ENCODE results near the gene TEKT5.

Gene TEKT5

DNA sequence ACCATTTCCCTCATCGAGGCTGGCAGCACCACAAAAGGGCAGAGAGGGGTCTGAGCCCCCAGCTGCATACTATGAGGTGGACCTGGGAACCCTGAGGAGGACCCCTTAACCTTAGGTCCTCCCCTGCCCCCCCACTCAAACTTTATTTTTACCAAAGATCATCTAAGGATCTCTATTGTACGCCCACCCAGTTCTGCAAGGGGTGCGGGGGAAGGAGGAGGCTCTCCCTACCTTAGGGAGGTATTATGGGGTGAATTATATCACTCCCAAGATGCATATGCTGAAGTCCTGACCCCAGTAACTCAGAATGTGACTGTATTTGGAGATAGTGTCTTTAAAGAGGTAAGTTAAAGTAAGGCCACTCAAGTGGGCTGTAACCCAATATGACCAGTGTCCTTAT is 87.6 kb downstream of the TEKT5 start:
- no peak for DNase-seq

DNA sequence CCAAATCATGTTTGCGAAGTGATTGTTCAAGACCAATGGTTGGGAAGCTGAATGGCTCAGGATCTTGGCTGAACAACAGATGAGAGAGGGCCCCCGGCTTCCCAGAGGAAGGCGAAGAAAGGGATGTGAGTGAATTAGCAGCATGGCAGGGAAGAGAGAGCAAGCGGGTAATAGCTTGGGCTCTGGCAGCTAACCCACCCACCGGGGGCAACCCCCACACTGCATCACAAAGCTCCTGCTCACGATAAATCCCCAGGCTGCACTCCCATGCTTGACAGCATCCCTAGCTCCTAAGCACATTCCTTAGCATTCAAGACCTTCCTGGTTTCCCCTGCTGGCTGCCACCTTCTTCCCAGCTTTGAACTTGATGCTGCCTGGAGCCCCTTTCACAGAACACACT is 88.1 kb downstream of the TEKT5 start:
- no peak for DNase-seq

DNA sequence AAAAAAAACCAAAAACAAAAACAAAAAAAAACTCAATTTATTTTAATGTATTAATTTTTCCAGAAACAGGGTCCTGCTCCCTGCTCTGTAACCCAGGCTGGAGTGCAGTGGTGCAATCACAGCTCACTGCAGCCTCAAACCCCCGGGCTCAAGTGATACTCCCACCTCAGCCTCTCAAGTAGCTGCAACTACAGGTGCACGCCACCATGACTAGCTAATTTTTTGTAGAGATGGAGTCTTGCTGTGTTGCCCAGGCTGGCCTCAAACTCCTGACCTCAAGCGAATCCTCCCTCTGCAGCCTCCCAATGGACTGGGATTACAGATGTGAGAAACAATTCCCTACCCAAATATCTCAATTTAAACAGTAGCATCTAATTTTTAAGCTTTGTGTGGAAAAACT is 89.1 kb downstream of the TEKT5 start:
- DNase-seq: no peak

DNA sequence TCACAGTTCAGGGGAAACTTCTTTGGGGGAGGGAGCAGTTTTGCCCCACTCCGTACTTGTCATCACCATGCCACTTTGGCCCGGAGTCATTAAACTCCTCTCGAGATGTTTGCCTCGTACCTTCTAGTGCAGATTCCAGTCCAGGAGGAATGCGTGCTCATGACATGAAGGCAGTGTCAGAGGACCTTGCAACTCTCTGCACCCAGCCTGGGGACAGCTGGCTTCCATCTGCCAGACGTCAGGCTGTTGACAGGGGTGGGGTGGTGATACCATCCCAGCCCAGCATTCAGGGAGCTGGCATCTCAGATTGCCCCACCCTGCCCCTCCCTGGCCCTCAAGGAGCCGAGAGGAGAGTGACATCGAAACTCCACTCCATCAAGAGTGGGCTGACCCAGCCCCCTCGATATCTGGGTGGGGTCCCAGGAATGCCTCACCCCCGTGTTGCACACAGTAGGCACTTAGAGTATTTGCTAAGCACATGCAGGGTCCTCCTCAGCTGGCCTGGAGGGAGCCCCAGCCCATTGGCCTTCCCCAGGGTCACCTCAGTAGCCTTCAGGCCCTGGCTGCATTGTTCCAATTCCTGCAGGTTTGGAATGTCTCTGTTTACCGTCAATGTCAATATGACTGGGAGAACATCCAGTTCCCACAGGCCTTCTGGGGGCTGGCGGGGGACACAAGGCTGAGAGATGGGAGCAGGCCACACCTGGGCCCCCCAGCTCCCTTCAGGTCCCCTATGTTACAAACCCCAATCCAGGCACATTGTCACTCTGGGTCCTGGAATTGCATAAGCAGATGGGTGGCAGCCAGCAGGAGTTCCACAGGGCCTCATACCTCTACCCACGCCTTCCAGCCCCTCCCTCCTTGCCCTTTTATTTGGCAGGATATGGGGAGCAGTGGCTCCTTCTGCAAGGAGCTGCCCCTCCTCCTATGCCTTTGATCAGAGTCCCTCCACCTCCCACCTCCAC is 93.0 kb downstream of the TEKT5 start:
- DNase-seq: no peak

- DNase-seq: no peak
Measured at GRCh38 chr16:10600782-10601443, 93.8 kb downstream of the TEKT5 start.

- DNase-seq: no peak
Measured at GRCh38 chr16:10599626-10600025, 95.1 kb downstream of the TEKT5 start.

GRCh38 chr16:10598157-10598556 is 96.6 kb downstream of the TEKT5 start:
- no peak for DNase-seq

- DNase-seq: no peak
Measured at GRCh38 chr16:10597187-10597601, 97.5 kb downstream of the TEKT5 start.

DNA sequence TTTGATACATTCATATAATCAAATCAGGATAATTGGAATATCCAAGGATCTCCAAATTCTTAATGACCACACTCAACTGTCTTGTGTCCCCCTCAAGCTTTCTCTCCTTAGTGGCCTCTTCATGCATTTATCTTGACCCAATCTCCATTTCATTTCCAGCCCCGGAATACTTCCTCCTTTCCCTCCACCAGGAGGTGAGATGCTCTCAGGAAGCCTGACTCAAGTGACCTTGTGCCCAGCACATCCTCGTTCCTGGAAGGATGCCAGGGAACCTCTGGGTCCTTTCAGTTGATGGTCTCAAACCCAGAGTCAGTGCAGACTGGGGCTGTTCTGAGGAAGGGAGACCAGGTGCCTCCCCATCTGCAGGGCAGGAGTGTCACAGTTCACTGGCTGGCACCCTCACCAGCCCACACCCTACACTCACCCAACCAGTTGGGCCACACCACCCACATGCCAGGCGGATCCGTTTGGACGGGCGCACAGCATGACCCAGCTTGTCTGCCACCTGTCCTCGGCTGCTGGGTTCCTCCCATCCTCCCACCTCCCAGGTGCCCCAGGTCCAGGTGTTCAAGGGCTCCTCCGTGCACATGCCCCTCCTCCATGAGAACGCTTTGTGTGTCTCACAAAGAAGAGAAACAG is 100.3 kb downstream of the TEKT5 start:
- DNase-seq: no peak

DNA sequence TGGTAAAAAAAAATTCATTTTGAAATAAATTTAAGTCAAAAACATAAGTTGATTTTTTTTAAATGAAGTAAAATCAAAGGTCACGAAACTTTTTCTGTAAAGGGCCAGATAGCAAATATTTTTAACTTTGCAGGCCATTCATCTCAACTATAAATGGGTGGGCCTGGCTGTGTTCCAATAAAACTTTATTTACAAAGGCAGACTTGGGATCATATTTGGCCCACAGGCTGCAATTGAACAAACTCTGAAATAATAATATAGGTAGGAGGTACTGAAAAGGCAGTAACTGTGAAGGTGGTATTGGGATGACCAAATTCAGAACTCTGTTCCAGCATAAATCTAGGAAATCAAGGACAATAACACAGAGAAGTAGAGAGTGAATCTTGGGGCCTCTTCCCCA is 102.1 kb downstream of the TEKT5 start:
- DNase-seq: no peak

- DNase-seq: no peak
Measured at GRCh38 chr16:10590342-10590741, 104.4 kb downstream of the TEKT5 start.

GRCh38 chr16:10589109-10589508 is 105.6 kb downstream of the TEKT5 start:
- no peak for DNase-seq

GRCh38 chr16:10587622-10588021 is 107.1 kb downstream of the TEKT5 start:
- DNase-seq: no peak

GRCh38 chr16:10584981-10585438 is 109.7 kb downstream of the TEKT5 start:
- no peak for DNase-seq

DNA sequence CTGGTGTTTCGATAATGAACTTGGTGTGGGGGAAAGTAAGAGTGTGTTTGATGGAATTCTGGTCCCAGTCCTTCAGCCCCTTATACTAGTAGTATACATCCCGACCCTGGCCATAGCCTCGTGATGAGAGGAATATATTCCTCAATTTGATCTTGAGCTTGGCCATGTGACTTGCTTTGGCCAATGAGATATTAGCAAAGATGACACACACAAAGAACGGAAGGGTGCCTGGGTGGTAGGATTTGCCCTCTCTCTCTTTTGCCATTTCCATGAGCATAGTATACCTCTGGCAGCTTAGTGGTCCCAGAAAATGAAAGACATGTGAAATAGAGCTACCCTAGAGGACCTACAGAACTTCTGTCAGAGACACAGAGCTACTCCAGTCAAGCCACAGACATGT is 111.5 kb downstream of the TEKT5 start:
- no peak for DNase-seq

DNA sequence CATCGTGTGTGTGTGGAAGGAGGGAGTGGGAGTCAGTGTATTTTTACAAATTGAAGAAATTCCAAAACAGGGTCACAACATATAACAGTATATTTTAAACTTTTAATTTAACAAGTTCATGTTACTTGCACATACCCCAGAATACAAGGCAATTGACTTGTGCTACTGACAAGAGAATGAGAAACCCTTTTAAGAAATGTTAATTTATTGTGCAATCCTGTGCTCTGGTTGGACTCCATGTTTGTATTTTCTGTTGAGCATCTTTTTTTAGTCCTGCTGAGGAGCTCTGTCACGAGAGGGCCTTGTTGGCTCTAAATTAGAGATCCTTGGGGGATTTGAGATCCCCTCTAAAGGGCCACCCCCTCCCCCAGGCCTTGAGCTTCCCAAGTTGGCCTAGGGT is 113.2 kb downstream of the TEKT5 start:
- DNase-seq: no peak

DNA sequence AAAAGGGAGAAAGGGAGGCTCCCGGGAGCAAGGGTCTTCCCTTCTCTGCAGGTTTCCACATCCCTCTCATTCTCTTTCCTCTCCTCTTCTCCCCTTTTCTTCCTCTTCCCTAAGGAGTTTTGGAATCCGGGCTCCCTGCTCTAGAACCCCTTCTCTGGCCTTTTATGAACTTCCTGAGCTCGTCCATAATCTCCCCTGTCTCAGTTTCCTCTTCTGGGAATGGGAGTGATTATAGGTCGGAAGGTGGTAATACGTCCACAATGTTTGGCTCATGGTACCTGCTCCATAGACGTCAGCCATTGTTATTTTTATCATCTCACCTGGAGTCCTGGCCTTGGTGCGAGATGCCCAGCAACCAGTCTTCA is 113.9 kb downstream of the TEKT5 start:
- DNase-seq: no peak

DNA sequence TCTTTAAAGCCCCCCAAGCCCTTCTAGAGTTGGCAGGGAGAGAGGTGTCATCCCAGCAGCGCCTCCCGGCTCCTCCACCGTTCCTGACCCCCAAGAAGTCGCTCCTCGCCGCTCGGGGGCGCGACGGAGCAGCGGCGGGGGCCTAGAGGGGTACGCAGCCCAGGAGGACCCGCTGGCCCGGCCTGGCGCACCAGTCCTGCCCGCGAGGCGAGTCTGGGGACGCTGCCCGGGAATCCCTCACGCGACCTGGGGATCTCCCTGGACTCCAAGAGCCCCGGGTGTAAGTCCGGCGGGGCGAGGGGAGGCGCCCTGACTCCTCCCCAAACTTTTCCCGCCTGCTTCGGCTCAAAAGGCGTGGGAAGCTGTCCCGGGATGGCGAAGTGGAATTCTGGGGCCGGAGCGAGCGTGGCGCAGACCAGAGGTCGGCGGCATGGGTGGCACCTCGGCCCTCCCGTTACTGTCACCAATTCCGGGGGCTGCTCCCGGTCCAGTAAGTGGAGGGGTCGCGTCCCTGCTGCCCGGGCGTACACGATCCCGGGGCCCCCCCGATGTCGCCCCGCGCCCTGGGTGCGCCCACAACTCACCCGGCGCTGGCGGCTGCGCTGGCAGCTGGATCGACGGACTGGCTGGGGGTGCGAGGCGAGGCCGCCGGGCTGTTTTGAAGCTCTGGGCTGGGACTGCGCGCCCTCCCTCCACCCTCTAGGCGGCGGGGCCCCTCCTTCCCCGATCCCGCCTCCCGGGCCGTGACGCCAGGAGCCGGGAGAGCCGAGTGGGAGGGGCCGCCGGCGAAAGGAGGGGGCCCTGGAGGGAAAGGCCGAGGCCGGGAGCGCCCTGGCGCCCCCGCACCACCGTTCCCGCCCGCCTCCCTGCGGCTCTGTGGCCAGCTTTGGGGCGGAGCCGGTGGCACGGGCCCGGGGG is 114.5 kb downstream of the TEKT5 start, which contains the start of gene EMP2:
Gene EMP2 (minus strand): TSS at position 634 of the 918 bp plus-strand sequence. CDS start 32,981 bp downstream, outside the sequence.
- peak; percentile 32 for DNase-seq

DNA sequence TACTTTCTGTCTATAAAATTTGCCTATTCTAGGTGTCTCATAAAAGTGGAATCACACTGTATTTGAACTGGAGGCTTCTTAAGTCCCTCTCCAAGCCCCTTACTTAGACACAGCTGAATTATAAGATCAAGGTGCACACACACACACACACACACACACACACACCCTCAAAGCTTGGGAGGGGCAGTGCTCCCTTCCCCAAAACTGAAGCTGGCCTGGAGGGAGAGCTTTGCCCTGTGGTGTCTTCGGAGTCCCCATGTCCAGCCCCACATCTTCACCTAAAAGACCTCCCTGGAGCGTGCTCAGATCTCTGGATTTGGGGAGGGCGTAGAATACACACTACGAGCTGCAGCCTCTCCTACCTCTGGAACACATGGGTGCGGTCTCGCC is 115.2 kb downstream of the TEKT5 start:
- no peak for DNase-seq

GRCh38 chr16:10578474-10579316 is 116.0 kb downstream of the TEKT5 start:
- DNase-seq: no peak
